NCI-H345 treated with DMSO at 0.1 percent for 48 hours (cell line): ENCODE data around the gene ALDH1A3.

Experiments
- DNase-seq: peaks from one replicate; lab custom pipeline; 2025; ENCODE audit not compliant: unreplicated experiment; lab: John Stamatoyannopoulos, UW

The ALDH1A3 gene

DNA sequence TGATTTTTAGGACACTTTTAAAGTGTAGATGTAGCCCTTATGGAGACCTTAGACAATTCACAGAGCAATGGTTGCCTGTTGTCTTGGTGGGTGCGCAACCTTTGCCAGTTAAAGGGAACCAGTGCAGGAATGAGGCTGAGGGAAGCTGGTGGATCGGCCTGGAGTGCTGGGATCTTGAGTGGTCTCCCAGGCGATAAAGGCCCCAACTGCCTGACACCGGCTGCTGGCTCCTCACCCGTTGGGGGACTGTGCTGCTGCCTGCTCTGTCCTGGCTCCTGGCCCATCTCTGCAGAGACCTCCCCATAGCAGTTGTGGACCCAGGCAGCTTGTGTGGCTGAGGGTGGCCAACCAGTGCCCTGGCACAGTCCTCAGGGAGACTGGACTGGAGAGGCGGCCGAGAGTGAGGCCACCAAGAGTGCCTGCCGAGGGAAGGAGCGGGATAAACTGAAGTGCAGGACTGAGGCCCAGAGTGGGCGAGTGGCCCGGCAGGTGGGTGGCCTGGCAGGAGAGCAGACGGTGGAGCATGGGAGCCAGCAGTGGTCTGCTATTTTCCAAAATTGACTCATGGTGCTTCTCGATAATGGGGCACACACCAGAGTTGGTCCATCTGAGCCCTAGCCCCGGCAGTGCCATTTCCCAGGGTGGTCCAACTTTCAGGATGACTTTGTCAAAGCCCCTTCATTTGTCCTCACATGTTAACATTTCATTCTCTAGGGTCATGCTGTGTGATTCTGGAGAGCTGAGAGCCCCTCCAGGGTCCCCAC is 2.1 kb downstream of the ALDH1A3 start:
- no peak for DNase-seq

DNA sequence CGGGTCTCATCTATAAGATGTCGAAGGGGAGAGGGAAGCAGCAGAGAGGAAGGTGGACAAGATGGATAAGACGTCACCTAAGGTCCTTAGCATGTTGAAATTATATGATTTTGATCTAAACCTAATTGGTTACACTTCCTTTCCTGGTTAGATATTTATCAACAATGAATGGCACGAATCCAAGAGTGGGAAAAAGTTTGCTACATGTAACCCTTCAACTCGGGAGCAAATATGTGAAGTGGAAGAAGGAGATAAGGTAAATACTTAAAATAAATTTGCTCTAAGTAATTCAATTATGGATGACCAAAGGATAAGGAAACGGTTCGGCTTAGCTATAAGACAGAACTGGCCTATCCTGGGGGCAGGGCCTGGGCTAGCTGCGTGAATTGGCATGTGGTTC is 5.5 kb downstream of the ALDH1A3 start:
- DNase-seq: no peak

DNA sequence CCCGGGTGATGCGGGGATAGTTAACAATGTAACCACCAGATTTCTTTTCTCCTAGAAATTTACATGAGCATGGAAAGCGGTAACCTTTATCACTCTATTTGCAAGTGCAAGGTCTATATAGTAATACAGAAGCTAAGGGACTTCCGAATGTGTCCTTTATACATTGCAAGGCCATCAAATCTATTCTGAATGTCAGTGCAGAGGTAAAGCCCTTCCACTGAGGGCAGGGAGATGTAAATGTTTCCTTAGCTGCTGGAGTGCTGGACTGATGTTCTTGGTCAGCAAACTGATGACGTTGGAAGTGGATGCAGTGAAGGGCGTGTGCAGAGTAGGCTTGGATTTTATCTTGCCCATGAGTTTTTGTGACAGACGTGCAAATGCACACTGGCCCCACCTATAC is 6.2 kb downstream of the ALDH1A3 start:
- no peak for DNase-seq

DNA sequence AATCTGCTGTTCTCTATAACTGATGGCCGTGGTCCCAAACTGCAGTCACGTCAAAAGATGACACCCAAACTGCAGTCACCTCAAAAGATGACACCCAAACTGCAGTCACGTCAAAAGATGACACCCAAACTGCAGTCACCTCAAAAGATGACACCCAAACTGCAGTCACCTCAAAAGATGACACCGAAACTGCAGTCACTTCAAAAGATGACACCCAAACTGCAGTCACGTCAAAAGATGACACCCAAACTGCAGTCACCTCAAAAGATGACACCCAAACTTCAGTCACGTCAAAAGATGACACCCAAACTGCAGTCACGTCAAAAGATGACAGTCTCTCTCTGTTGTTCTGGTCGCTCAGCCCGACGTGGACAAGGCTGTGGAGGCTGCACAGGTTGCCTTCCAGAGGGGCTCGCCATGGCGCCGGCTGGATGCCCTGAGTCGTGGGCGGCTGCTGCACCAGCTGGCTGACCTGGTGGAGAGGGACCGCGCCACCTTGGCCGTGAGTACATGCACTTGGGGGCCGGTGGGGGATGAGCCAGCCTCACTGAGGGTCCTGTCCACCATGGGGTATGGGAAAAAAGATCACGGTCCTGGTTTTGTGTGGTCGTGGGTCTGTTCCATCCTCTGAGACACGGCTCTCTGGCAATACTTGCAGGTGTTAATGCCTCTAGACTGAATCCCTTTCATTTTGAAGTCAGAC is 7.7 kb downstream of the ALDH1A3 start:
- DNase-seq: no peak

DNA sequence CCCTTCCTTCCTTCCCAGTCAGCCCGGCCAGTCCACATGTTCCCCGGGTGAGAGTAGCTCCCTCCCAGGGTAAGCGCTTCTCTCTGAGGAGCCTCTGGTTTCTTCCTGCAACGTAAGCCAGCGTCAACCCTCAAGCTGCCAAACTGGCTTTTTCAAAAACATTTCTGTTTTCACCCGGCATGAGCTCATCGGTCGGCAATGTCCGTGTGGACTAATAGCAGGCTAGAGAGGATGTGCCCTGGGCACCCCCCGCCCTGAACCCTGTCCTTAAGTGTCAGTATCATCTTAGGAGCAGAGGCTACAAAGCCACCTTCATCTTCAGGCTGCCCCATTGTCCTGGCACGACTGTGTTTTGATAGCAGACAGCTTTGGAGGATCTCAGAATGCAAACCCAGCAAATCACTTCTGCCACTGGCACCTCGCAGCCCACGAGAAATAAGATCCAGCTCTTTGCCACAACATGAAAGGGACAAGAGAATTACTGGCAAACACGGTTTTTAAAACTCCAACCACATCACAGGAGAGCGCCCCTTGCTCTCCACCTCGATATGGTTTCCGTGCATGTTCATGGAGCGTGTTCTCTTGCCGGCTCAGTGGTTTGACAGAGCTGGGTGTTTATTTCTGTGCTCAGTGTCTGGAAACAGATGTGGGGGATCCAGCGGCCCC is 9.9 kb downstream of the ALDH1A3 start:
- no peak for DNase-seq

DNA sequence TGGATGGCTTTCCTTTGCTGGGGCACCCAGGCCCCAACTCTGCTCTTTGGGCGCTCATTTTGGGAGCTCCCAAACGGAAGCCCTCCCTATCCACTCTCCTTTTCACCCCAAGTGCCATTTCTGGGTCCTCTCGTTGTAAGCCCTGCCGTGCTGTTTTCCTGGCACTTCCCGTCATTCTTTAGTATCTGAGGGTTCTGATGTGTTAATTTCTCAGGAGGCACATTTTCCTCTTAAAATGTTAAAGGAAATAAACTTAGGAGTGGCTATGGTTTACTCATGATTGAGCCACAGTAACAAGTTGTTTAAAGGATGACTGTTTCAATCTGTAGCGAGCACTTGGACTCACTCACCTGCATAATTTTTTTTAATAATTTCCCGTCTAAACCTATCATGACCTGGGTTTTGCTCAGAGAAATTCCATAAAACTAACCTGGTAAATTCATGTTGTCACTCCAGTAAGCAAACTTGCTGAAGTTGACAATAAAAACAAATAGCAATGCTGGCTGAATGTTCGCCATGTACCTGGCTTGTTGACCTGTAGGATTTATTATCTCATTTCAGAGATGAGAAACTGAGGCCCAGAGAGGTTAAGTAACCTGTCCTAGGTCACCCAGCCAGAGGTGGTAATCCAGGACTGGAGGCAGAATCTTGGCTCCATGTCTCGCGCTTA is 10.6 kb downstream of the ALDH1A3 start:
- no peak for DNase-seq

DNA sequence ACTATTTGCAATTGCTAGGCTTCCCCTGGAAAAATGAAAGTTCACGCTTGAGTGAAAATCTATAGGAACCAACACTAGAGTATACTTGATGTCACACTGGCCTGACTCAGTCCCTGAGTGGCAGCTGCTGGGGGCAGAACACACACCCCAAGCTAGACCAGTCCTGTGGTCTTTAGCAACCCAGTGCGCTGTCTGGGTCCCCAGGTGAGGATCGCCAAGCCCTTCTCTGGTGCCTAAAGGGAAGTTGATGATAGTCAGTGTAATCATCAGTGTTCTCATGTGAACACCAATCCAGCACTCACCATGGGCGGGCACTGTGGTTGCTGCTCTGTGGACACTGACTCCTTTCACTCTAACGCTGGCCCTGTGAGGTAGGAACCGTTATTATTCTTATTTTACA is 11.2 kb downstream of the ALDH1A3 start:
- DNase-seq: no peak

DNA sequence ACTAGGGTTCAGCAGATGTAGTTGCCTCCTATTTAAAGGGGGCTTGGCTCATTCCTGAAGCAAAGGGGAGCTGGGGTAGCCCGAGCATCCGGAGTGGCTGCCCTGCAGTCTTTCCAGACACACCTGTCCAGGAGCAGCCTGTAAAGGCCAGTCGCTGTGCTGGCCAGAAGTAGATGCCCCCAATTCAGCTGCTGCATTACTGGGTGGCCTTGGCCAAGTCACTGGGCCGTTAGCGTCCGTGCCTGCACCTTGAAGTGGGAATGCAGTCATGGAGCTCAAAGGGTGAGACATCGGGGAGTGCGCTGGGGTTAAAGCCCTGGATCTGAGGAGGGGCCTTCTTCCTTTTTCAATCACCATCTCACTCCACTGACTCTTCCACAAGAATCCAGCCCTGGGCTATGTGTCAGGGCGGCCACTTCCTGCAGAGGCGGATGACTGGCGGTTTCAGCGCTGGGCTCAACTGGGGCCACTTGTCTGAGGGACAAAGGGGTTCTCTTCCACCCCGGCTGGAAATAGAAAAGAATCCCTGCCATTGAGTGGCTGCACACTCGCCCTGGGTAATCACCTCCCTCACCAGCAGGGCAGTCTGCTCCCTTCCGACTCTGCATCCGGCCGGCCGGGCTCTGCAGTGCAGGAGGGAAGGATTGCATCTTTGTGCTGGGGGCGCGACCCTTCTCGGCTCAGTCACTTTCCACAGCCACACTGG is 11.8 kb downstream of the ALDH1A3 start:
- DNase-seq: no peak

DNA sequence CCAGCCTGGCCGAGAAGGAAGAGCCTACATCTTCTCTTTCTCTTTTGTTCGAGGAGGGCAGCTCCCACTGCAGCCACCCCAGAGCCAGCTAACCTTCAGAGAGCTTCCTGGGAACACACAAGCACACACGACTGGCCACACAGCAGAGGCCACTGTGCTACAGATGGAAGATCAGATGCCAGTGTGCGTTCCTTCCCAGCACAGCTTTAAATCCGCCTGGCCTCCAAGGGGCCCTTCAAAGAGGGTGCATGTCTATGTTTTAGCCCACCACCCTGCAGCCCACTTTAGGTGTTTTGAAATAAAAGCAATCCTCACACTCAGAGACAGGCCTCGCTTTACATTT is 12.4 kb downstream of the ALDH1A3 start:
- no peak for DNase-seq

DNA sequence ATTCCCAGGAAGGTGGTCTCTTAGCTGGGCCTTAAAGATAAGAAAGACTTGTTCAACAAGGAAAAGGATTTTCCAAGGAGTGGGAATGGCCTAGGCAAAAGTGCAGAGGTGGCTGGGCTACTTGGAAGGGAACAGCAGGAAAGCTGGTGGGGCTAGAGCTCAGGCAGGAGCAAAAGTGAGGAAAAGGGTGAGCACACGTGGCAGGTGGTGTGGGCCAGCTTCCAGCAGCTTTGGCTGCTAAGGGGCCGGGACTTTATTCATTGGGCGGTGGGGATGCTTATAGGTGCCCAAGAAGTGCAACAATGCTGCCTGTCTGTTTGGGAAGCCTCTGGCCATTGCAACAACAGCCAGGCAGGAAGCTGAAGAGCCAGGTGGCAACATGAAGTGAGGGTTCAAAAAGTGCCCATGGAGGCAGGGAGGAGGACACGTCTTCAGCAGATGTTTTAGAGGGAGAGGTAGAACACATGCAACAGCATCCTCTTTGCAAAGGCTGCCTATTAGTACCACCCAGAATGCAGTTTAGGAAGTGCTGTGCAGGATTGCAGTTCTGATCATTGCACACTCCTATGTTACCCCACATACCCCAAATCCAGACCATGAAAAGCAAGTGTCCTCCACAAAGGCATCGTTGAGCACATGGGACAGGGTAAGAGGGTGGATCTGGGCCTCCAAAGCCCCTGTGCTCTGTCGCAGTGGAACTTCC is 13.8 kb downstream of the ALDH1A3 start:
- DNase-seq: no peak

DNA sequence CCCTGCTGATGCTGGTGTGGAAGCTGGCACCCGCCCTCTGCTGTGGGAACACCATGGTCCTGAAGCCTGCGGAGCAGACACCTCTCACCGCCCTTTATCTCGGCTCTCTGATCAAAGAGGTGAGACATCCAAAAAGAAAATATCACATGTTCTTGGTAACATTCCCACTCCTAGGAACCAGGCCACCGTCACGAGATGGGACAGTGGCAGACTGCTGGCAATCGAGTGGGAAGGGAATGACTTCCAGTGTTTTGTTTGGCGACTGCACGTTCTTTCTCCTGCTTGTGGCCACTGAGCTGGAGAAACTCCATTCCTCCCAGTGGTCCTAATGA is 14.3 kb downstream of the ALDH1A3 start:
- no peak for DNase-seq

DNA sequence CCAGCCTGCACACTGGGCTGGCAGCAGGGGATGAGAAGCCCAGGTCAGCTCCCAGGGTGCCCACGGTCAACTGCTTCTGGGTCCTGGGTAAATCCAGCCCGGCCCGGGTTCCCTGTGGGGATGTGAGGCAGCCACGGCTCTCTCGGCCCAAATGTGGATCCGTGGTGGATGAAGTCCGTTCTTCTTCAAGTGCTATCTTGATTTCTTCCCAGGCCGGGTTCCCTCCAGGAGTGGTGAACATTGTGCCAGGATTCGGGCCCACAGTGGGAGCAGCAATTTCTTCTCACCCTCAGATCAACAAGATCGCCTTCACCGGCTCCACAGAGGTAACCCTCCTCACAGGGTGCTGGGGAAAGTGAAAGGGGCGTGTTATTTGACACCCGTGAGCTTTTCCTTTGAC is 16.1 kb downstream of the ALDH1A3 start:
- no peak for DNase-seq

DNA sequence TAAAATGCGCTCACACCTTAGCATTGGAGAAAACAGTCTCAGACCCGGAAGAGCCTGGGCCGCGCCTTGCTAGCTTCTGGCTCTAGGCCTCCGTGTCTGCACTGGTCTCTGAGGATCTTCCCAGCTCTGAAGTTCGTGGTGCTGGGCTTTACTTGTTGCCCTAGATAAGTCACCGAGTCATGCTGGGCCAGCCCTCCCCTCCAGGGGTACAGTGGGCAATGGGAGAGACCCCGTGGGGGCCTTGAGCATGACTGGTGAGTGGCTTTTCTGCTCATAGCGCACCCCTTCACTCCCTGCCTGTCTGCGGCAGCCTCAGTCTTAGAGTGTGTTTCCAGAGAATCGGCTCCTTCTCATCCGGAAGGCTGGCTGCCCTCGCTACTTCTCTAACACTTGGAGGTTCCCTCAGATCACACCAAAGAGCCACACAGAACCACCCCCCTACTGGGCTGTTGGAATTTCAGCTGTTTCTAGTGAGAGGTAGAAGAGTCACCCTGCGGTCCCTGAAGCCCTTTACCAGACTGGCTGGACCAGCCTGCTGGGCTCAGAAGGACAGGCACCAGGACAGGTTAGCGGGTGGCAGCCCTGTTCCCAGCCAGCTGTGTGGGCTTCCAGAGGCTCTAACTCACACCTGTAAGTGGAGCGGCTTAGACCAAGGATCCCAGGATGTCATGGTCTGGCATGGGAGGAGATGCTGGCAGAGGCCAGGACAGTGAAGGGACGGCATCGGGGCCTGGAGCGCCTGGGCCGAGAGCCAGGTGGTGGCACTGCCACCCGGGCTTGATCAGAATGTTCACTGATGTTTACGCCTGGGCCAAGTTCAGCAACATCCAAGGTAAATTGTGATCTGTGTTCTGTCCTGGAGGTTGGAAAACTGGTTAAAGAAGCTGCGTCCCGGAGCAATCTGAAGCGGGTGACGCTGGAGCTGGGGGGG is 17.9 kb downstream of the ALDH1A3 start:
- DNase-seq: no peak

DNA sequence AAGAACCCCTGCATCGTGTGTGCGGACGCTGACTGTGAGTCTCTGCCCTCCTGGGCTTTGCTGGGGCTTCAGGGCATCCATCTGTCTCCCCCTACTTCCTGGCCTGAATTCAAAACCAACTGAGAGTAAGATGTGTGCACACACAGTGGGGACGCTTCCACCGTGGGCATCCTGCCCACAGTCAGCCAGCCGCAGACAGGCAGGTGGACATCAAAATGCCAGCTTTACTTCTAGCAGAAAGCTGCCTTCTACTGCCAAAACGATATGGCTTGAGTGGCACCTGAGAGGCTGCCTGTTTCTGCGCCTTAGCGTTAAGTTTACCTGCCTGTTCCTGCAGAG is 18.5 kb downstream of the ALDH1A3 start:
- no peak for DNase-seq

DNA sequence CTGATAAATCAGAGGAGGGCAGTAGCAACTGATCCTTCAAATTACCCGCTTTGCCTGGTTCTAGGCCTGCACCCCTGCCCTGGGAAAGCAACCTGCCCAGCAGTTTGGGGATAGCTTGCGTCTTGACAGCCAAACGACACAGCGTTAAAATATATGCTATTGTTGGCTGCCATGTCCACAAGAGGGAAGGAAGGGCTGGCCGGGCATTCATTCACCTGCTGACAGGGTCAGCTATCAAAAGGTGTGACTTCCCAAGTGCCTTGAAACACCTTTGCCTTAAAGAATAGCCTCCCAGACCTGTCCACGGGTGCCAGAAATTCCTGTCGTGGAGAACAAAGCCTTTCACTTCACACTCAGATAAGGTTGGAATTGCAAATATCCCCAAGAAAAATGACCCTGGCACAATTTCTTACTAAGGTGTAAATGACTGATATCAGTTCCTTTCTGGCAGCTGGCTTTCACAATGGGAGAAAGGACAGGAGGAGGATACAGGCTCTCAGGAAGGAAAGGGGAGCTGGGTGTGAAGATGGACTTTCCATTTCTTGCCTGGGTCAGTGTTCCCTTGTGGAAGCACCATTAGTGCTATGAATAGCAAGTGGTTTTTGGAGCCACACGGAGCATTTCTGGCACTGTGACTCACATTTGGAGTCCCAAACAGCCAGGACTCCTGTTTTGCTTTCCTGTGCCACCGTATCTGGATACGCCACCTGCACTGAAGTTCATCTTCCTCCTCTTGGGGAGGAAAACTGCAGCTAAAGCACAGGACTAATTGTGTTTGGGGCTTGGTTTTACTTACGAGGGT is 19.2 kb downstream of the ALDH1A3 start:
- no peak for DNase-seq

DNA sequence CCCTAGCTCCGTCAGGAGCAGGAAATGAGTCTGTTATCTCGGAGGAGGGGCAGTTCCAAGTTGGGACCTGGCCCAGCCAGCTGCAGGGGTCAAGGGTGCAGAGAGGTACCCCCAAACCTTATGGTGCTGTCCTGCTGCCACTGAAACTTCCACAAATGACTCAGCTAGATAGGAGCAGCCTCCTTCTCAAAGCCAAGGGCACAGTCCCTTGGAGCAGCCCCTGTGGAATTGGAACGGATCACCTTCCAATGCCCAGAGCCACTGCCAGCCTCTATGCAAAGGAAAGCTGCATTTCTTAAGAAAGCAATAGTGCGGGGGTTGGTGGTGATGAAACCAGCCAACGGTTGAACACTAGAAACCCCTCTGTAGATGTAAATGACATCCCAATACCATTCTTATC is 20.0 kb downstream of the ALDH1A3 start:
- no peak for DNase-seq

DNA sequence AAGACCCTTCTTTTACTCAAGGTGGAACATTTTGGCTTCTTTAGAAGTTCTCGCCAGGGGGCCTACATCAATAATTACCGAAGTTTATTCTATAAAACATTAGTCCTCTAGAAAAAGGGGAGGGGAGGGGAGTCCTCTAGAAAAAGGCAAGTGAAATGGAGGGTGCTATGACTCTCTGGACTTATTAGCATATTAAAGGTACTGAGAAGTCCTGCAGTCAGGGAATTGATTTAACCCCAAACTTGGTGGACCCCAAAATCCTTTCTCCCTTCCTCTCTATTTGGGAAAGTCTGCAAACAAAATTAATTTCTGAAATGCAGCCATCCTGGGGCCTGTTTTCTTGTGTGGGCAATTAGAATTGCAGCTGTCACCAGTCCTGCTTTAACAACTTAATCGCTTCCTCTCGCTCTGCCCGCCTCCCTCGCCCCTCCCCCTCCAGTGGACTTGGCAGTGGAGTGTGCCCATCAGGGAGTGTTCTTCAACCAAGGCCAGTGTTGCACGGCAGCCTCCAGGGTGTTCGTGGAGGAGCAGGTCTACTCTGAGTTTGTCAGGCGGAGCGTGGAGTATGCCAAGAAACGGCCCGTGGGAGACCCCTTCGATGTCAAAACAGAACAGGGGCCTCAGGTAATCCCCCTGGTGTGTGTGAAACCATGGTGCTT is 20.6 kb downstream of the ALDH1A3 start:
- DNase-seq: no peak

DNA sequence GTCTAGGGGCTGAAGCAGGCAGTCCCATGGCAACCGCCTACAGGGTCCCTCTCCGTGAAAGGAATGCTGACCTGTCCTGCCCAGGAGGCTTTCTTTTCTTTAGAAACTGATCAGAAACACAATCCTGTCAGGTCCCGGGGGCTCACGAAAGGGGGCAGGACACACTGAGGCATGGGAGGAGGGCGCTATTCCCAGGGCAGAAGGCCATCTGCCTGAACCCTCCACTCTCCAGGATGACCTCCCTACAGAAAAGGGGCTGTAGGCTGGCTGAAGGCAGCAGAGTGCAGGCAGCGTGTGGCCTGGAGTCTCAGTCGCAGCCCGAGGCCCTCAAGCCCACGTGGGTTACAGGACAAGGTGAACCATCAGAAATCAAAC is 21.2 kb downstream of the ALDH1A3 start:
- DNase-seq: no peak

DNA sequence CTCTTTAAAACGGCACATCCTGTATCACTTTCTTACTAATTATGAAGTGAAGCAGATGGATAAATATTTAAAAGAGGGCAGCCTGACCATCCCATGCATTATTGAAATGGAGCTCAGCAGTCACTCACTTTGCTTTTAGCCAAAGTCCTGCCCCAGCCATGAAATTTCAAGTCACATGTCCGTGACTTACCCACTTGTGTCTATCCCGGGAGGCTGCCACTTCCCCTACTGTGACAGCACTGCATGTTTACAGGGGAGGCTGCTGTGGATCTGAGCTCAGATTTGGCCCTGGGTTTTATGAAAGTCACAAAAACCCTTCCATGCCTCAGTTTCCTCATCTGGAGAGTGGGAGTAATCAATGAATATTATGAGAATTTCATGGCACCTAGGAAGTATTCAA is 21.7 kb downstream of the ALDH1A3 start:
- no peak for DNase-seq
